Mesenchymal stem cell (in vitro differentiated cells and primary cell): ENCODE results near the gene MED13L.

ENCODE experiments used
- DNase-seq: peaks from one replicate; pipeline ENCODE4 v3.0.0-alpha.2; 2013
- H2AFZ ChIP-seq: one replicate; pipeline ENCODE4 v1.6.1; 2013; ENCODE audit warnings: low read depth, mild to moderate bottlenecking, control low read depth, inconsistent platforms, low read length, moderate library complexity
- H2AK5ac ChIP-seq: 2 replicates; pipeline ENCODE4 v1.6.1; 2013; ENCODE audit warnings: low read length, moderate library complexity, mild to moderate bottlenecking, inconsistent platforms; ENCODE audit not compliant: severe bottlenecking
- H2BK120ac ChIP-seq: one replicate; pipeline ENCODE4 v1.6.1; 2013; ENCODE audit warnings: low read depth, mild to moderate bottlenecking, inconsistent platforms, low read length, moderate library complexity
- H2BK12ac ChIP-seq, 2 experiments: one replicate each; pipeline ENCODE4 v1.6.1; 2013; ENCODE audit warnings: inconsistent platforms in 2 of 2, low read length in 2 of 2, mild to moderate bottlenecking in 2 of 2, moderate library complexity in 2 of 2, control low read depth in 1 of 2
- H2BK15ac ChIP-seq: one replicate; pipeline ENCODE4 v1.6.1; 2013; ENCODE audit warnings: mild to moderate bottlenecking, low read depth, inconsistent platforms; ENCODE audit not compliant: poor library complexity, severe bottlenecking
- H2BK5ac ChIP-seq: 2 replicates; pipeline ENCODE4 v1.6.1; 2013; ENCODE audit warnings: low read depth, mild to moderate bottlenecking, low read length, control low read depth, inconsistent platforms; ENCODE audit not compliant: poor library complexity, severe bottlenecking
- H3K14ac ChIP-seq, 2 experiments: one replicate each; pipeline ENCODE4 v1.6.1; 2013; ENCODE audit warnings: inconsistent platforms in 2 of 2, low read length in 2 of 2, control low read depth in 1 of 2, mild to moderate bottlenecking in 1 of 2, moderate library complexity in 1 of 2
- H3K18ac ChIP-seq, 2 experiments: one replicate each; pipeline ENCODE4 v1.6.1; 2013; ENCODE audit warnings: inconsistent platforms in 2 of 2, low read length in 2 of 2, control low read depth in 1 of 2, low read depth in 1 of 2, mild to moderate bottlenecking in 1 of 2
- H3K23ac ChIP-seq, 2 experiments: one replicate each; pipeline ENCODE4 v1.6.1; 2013; ENCODE audit warnings: inconsistent platforms in 2 of 2, low read length in 2 of 2, mild to moderate bottlenecking in 2 of 2, moderate library complexity in 2 of 2, control low read depth in 1 of 2
- H3K27ac ChIP-seq: 2 replicates; pipeline ENCODE4 v1.5.1; 2013; ENCODE audit warnings: mild to moderate bottlenecking, moderate library complexity, low read length, control low read depth, inconsistent platforms; ENCODE audit not compliant: poor library complexity, severe bottlenecking
- H3K27me3 ChIP-seq, 2 experiments: 2 replicates each; pipeline versions ENCODE4 v1.6.1 to v1.7.0; 2013; ENCODE audit warnings: low read length in 2 of 2, mild to moderate bottlenecking in 2 of 2, moderate library complexity in 2 of 2, control low read depth in 1 of 2, inconsistent platforms in 1 of 2; ENCODE audit not compliant: control insufficient read depth in 1 of 2, insufficient read depth in 1 of 2
- H3K36me3 ChIP-seq, 2 experiments: 2 replicates each; pipeline versions ENCODE4 v1.6.1 to v1.7.0; 2013; ENCODE audit warnings: low read length in 2 of 2, control low read depth in 1 of 2, inconsistent platforms in 1 of 2, low read depth in 1 of 2, mild to moderate bottlenecking in 1 of 2; ENCODE audit not compliant: insufficient read depth in 2 of 2, control insufficient read depth in 1 of 2
- H3K4ac ChIP-seq, 2 experiments: one replicate each; pipeline ENCODE4 v1.6.1; 2013; ENCODE audit warnings: inconsistent platforms in 2 of 2, low read length in 2 of 2, mild to moderate bottlenecking in 2 of 2, moderate library complexity in 2 of 2, control low read depth in 1 of 2, low read depth in 1 of 2
- H3K4me1 ChIP-seq: 2 replicates; pipeline ENCODE4 v1.6.1; 2013; ENCODE audit warnings: low read depth, low read length, control low read depth; ENCODE audit not compliant: control insufficient read depth, insufficient read depth
- H3K4me2 ChIP-seq: 2 replicates; pipeline ENCODE4 v1.6.1; 2013; ENCODE audit warnings: low read length, mild to moderate bottlenecking, inconsistent platforms; ENCODE audit not compliant: poor library complexity, severe bottlenecking
- H3K4me3 ChIP-seq, 2 experiments: 2 replicates each; pipeline versions ENCODE4 v1.5.1 to v1.7.0; 2013; ENCODE audit warnings: low read length in 2 of 2, mild to moderate bottlenecking in 2 of 2, control low read depth in 1 of 2, low read depth in 1 of 2; ENCODE audit not compliant: insufficient read depth in 1 of 2
- H3K79me1 ChIP-seq: replicated peaks from 2 replicates; pipeline ENCODE4 v1.6.1; 2013; ENCODE audit warnings: mild to moderate bottlenecking, control low read depth, low read length, inconsistent platforms; ENCODE audit not compliant: poor library complexity, severe bottlenecking
- H3K9ac ChIP-seq: 2 replicates; pipeline ENCODE4 v1.7.0; 2013; ENCODE audit warnings: mild to moderate bottlenecking, low read length, moderate library complexity
- H3K9me3 ChIP-seq: 2 replicates; pipeline ENCODE4 v1.7.0; 2013; ENCODE audit warnings: mild to moderate bottlenecking, low read length; ENCODE audit not compliant: control insufficient read depth
- H4K8ac ChIP-seq: one replicate; pipeline ENCODE4 v1.6.1; 2013; ENCODE audit warnings: inconsistent platforms, mild to moderate bottlenecking, low read length, moderate library complexity
- H4K91ac ChIP-seq: one replicate; pipeline ENCODE4 v1.6.1; 2013; ENCODE audit warnings: mild to moderate bottlenecking, low read length, inconsistent platforms
- WGBS: methylation state at CpG from one replicate; pipeline ENCODE4 v1.1.7; 2013; ENCODE audit warnings: mixed read lengths; 5-methylcytosine and 5-hydroxymethylcytosine counted together

Gene MED13L

DNA sequence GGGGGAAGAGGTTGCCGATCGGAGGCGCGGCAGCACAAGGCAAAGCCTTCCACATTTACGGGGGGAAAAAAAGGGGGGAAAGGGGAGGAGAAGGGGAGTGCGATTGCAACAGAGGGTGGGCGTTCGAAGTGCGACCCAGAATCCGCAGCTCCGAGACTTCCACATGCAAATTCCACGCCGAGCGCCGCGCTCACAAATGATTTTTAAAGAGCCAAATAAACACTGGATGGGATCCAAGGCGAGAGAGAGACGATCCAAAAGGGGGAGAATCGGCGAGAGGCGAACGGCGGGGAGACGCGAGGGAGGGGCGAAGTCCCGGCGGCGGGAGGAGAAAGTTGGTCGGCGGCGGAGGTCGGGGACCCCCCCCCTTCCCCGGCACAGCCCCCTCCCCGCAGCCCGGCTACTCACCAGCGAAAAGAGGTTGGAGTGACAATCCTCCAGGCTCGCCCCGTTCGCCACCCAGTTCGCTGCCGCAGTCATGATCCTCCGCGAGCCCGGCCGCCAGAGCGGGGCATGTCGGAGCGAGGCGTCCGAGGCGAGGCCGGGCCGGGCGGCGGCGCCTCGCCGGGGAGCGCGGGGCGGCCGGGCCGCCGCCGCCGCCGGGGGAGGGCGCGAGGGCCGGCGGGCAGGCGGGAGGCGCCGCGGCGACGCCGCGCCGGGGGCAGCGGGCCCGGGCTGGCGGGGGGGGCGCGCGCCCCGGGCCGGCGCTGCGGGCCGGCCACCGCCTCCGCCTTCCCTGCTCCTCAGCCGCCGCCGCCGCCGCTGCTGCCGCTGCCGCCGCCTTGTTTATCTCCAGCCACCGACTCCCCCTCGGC is 634 bp downstream of the MED13L start:
- Histone ChIP-seq H2AFZ (peak overlapping the region; percentile 77), H3K4me1 (peaks cover 7% of the 10 kb centered on the region), H2AK5ac (no peak overlapping the region), H3K23ac (peak overlapping the region in 1 of 2 experiments; percentile 89), H3K18ac (peak overlapping the region; percentile 98 to 100), H3K79me1 (no peaks in the 10 kb centered on the region), H3K27me3 (no peaks in the 10 kb centered on the region), H3K4ac (peak overlapping the region; percentile 99), H4K91ac (peak overlapping the region; percentile 98), H3K14ac (peak overlapping the region in 1 of 2 experiments; percentile 93), H3K36me3 (no peaks in the 10 kb centered on the region), H3K4me2 (peak overlapping the region; percentile 59), H3K4me3 (peak overlapping the region; percentile 75 to 87), H4K8ac (peak overlapping the region; percentile 94), H2BK120ac (peak overlapping the region; percentile 98), H2BK12ac (peak overlapping the region in 1 of 2 experiments; percentile 83), H3K27ac (peak overlapping the region; percentile 9), H2BK5ac (no peak overlapping the region), H3K9me3 (no peaks in the 10 kb centered on the region), H2BK15ac (peak overlapping the region; percentile 90), H3K9ac (peak overlapping the region; percentile 92)
- DNase-seq, result peak; percentile 77
- under 1% methylated on average over 31 of the region's 104 CpGs for WGBS

DNA sequence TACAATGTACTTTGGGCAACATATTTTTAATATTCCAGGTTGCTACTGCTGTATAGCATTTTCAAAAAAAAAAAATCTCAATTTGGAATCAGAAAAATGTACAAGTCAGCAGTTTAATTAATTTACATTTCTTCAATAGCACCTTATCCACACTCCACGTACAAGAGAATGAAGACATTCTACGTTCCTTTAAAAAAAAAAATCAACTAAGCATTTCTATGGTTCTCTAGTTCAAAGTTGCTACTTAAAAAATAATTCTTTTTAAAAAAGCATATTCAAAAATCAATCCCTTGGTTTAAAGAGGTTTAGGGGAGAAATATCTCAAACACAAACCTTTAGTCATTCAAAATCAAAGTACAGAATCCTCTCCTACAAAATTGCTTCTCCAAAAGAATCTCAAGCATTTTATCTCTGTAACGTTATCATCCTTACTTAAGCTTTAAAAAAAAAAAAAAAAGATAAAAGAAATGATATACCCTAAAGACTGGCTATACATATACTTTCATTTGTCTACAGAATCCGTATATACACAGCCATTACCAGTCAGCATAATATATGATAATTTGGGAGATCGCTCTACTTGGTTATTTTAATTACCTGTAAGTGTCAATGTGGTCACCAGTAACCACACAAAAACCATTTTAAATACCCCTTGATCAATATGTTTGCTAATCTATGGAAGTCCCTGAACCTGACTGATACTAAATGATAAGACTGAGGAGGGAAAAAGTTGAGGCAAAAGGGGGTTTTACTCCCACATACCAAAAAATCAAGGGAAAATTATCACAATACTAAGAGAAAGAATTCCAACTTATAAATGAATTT is 2.7 kb downstream of the MED13L start:
- H2AK5ac ChIP-seq, result no peak overlapping the region
- DNase-seq, result no peak
- 61% methylated on average over 2 of the region's 5 CpGs for WGBS

DNA sequence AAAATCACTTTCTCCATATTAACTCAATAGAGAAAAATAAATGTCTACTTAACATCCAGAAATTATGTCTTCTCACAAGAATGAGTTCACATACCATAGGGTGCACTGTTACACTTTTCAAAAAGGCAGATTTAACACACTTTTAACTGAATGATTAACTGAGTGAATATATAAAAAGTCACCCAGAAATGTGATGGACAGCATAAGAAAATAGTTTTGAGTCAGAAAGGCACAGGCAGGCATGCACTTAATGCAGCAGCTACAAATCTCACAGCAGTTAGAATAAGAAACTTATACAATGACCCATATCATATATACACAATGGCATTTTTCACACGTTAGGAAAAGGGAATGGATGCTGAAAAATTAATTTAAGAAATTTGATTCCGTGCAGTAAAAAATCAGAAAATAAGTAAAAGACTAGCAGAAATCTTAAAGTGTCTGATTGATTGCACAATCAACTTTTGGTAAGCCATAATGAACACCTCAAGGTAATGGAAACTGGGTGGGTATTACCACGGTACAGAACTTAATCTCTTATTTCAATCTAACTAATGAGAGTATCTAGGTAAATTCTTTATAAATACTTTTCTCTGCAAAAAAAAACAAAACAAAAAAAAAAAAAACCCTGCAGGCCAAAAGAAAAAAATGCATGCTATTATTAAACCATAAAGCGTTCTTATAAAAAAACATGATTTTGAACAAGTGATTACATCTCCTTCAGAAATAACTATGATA is 3.5 kb downstream of the MED13L start:
- Histone ChIP-seq H3K27ac (no peak overlapping the region), H3K4me3 (peak overlapping the region in 1 of 2 experiments; percentile 87)

More for the DNA sequence above, 2.7 kb downstream of the MED13L start:
- Histone ChIP-seq H2BK12ac (no peak overlapping the region), H4K8ac (no peak overlapping the region), H3K9me3 (no peaks in the 10 kb centered on the region), H2BK15ac (no peak overlapping the region), H2AFZ (no peak overlapping the region), H2BK5ac (no peak overlapping the region), H3K14ac (no peak overlapping the region), H3K4me1 (peaks cover 10% of the 10 kb centered on the region), H3K18ac (no peak overlapping the region), H3K4ac (no peak overlapping the region), H3K27ac (no peak overlapping the region), H3K79me1 (no peaks in the 10 kb centered on the region), H3K4me2 (peak overlapping the region; percentile 43), H3K36me3 (no peaks in the 10 kb centered on the region), H3K27me3 (no peaks in the 10 kb centered on the region), H3K4me3 (peak overlapping the region in 1 of 2 experiments; percentile 87), H3K23ac (no peak overlapping the region), H3K9ac (peak overlapping the region; percentile 92), H2BK120ac (no peak overlapping the region), H4K91ac (no peak overlapping the region)

More for the DNA sequence above, 3.5 kb downstream of the MED13L start:
- Histone ChIP-seq H2BK15ac (no peak overlapping the region), H2BK5ac (no peak overlapping the region), H4K91ac (no peak overlapping the region), H3K4me2 (no peak overlapping the region), H3K9me3 (no peaks in the 10 kb centered on the region), H3K79me1 (no peaks in the 10 kb centered on the region), H2AFZ (no peak overlapping the region), H3K4me1 (peaks cover 12% of the 10 kb centered on the region), H3K36me3 (no peaks in the 10 kb centered on the region), H2BK12ac (no peak overlapping the region), H3K4ac (no peak overlapping the region), H4K8ac (no peak overlapping the region), H3K18ac (no peak overlapping the region), H2AK5ac (no peak overlapping the region), H2BK120ac (no peak overlapping the region), H3K23ac (no peak overlapping the region), H3K27me3 (no peaks in the 10 kb centered on the region), H3K14ac (no peak overlapping the region), H3K9ac (peak overlapping the region; percentile 92)
- no CpG with 5 or more reads among the region's 4 CpGs for WGBS
- no peak for DNase-seq
